H1 (cell line): Measurements from ENCODE around the gene KIT. TPM values are rescaled to one million over a fixed set of nuclear protein-coding genes. Genes with fewer than 3 reads are reported as not detected.

ENCODE experiments used
- CTCF ChIA-PET: fragments of 300-600 bp; sonication (Branson Sonifier 250); formaldehyde crosslinking; loops from one replicate; lab custom pipeline; 2021; ENCODE audit not compliant: partially characterized antibody; lab: Charles Lee
- POLR2A ChIA-PET: fragments of 300-600 bp; sonication (Branson Sonifier 250); formaldehyde crosslinking; loops from one replicate; lab custom pipeline; 2021; ENCODE audit warnings: inconsistent platforms; ENCODE audit not compliant: partially characterized antibody; lab: Charles Lee
- DNase-seq, 2 experiments: peaks; one replicate each; pipeline versions ENCODE4 v3.0.0 to v3.0.0-alpha.2; 2010 to 2022; ENCODE audit warnings: low spot score in 2 of 2, low read depth in 1 of 2, mixed read lengths in 1 of 2
- FAIRE-seq: peaks from 2 replicates; lab custom pipeline; 2011; peaks lifted over from hg19 to GRCh38; lab: Jason Lieb, UNC
- H2AFZ ChIP-seq: 2 replicates; pipeline ENCODE4 v1.8.1; 2012; ENCODE audit warnings: low read length, inconsistent platforms
- H2AK5ac ChIP-seq: 2 replicates; pipeline ENCODE4 v1.6.1; 2013; ENCODE audit warnings: low read depth, low read length
- H2BK120ac ChIP-seq: replicated peaks from 2 replicates; pipeline ENCODE3; 2013; ENCODE audit warnings: low read depth, low read length, inconsistent platforms
- H2BK12ac ChIP-seq: 2 replicates; pipeline ENCODE4 v1.6.1; 2013; ENCODE audit warnings: low read depth, low read length
- H2BK15ac ChIP-seq: 2 replicates; pipeline ENCODE4 v1.6.1; 2013; ENCODE audit warnings: low read length
- H2BK20ac ChIP-seq: 2 replicates; pipeline ENCODE4 v1.6.1; 2013; ENCODE audit warnings: low read length
- H2BK5ac ChIP-seq: 2 replicates; pipeline ENCODE4 v1.6.1; 2013; ENCODE audit warnings: low read depth, low read length
- H3K14ac ChIP-seq: 2 replicates; pipeline ENCODE4 v1.6.1; 2013; ENCODE audit warnings: inconsistent platforms; ENCODE audit not compliant: insufficient read length
- H3K18ac ChIP-seq: 2 replicates; pipeline ENCODE4 v1.6.1; 2013; ENCODE audit warnings: low read length; ENCODE audit errors: extremely low read depth
- H3K23ac ChIP-seq: 2 replicates; pipeline ENCODE4 v1.6.1; 2013; ENCODE audit warnings: inconsistent platforms; ENCODE audit not compliant: insufficient read length
- H3K23me2 ChIP-seq: 2 replicates; pipeline ENCODE4 v1.6.1; 2013; ENCODE audit warnings: low read depth, low read length
- H3K27ac ChIP-seq: 2 replicates; pipeline ENCODE4 v1.6.1; 2011; ENCODE audit warnings: low read depth, low read length, inconsistent platforms
- H3K27me3 ChIP-seq, 4 experiments: replicated peaks in 1 of 4; 1 replicate in 1 of 4; 2 replicates in 3 of 4; pipeline versions ENCODE4 v1.6.1 to v1.8.1; 2011 to 2013; ENCODE audit warnings: low read length in 3 of 4, mild to moderate bottlenecking in 3 of 4, inconsistent platforms in 2 of 4, mixed read lengths in 2 of 4, moderate library complexity in 1 of 4; ENCODE audit not compliant: control insufficient read depth in 3 of 4, insufficient read depth in 3 of 4; ENCODE audit errors: extremely low read depth in 1 of 4
- H3K36me3 ChIP-seq, 4 experiments: 2 replicates each; pipeline versions ENCODE4 v1.6.1 to v1.8.1; 2011 to 2013; ENCODE audit warnings: mild to moderate bottlenecking in 4 of 4, low read length in 3 of 4, moderate library complexity in 2 of 4, control low read depth in 1 of 4, inconsistent platforms in 1 of 4; ENCODE audit not compliant: insufficient read depth in 4 of 4, control insufficient read depth in 2 of 4
- H3K4ac ChIP-seq: replicated peaks from 2 replicates; pipeline ENCODE3; 2013; ENCODE audit warnings: low read length, low read depth, mixed read lengths, inconsistent platforms; ENCODE audit not compliant: insufficient read length
- H3K4me1 ChIP-seq, 4 experiments: replicated peaks in 1 of 4; 1 replicate in 1 of 4; 2 replicates in 3 of 4; pipeline versions ENCODE4 v1.6.1 to v1.8.1; 2011 to 2013; ENCODE audit warnings: low read length in 3 of 4, inconsistent platforms in 2 of 4, mixed read lengths in 1 of 4; ENCODE audit not compliant: insufficient read depth in 4 of 4, control insufficient read depth in 3 of 4
- H3K4me2 ChIP-seq, 2 experiments: 2 replicates each; pipeline versions ENCODE4 v1.6.1 to v1.8.1; 2011 to 2013; ENCODE audit warnings: low read depth in 2 of 2, low read length in 2 of 2, control low read depth in 1 of 2, inconsistent platforms in 1 of 2, mild to moderate bottlenecking in 1 of 2; ENCODE audit not compliant: insufficient read depth in 1 of 2
- H3K4me3 ChIP-seq, 4 experiments: fragments of 200-600, 300-600 bp in 1 of 4; sonication (generic), shearing (Covaris generic), sonication (Bioruptor Twin) in 1 of 4; 2 replicates each; pipeline versions ENCODE4 v1.5.1 to v1.8.1; 2011 to 2016; ENCODE audit warnings: low read length in 4 of 4, low read depth in 3 of 4, control low read depth in 2 of 4, inconsistent platforms in 2 of 4, mild to moderate bottlenecking in 2 of 4, mixed read lengths in 1 of 4, moderate library complexity in 1 of 4; ENCODE audit not compliant: insufficient read depth in 2 of 4; ENCODE audit errors: extremely low read depth in 1 of 4
- H3K56ac ChIP-seq: replicated peaks from 2 replicates; pipeline ENCODE3; 2013; ENCODE audit warnings: low read depth, mild to moderate bottlenecking, mixed read lengths, low read length, inconsistent platforms; ENCODE audit not compliant: insufficient read length
- H3K79me1 ChIP-seq: 2 replicates; pipeline ENCODE4 v1.6.1; 2013; ENCODE audit warnings: low read depth, low read length, control low read depth
- H3K79me2 ChIP-seq, 2 experiments: 2 replicates each; pipeline versions ENCODE4 v1.6.1 to v1.8.1; 2012 to 2013; ENCODE audit warnings: low read length in 2 of 2, mild to moderate bottlenecking in 2 of 2, inconsistent platforms in 1 of 2; ENCODE audit not compliant: insufficient read depth in 2 of 2, control insufficient read depth in 1 of 2
- H3K9ac ChIP-seq, 4 experiments: replicated peaks in 1 of 4; 1 replicate in 1 of 4; 2 replicates in 3 of 4; pipeline versions ENCODE4 v1.6.1 to v1.8.1; 2011 to 2013; ENCODE audit warnings: low read depth in 3 of 4, low read length in 3 of 4, control low read depth in 2 of 4, mild to moderate bottlenecking in 2 of 4, moderate library complexity in 2 of 4, inconsistent platforms in 1 of 4; ENCODE audit errors: extremely low read depth in 1 of 4
- H3K9me3 ChIP-seq, 2 experiments: 2 replicates each; pipeline versions ENCODE4 v1.6.1 to v1.8.1; 2012 to 2013; ENCODE audit warnings: mild to moderate bottlenecking in 2 of 2, moderate library complexity in 2 of 2, control low read depth in 1 of 2, inconsistent platforms in 1 of 2, low read depth in 1 of 2, low read length in 1 of 2, mixed read lengths in 1 of 2; ENCODE audit not compliant: insufficient read depth in 2 of 2
- H4K20me1 ChIP-seq, 2 experiments: replicated peaks in 1 of 2; 2 replicates each; pipeline versions ENCODE3 to v1.8.1; 2011 to 2013; ENCODE audit warnings: inconsistent platforms in 2 of 2, low read length in 2 of 2, mild to moderate bottlenecking in 1 of 2; ENCODE audit not compliant: insufficient read depth in 2 of 2, control insufficient read depth in 1 of 2
- H4K5ac ChIP-seq: 2 replicates; pipeline ENCODE4 v1.6.1; 2013; ENCODE audit warnings: low read length, low read depth, mixed read lengths, inconsistent platforms; ENCODE audit not compliant: insufficient read length
- H4K8ac ChIP-seq: 2 replicates; pipeline ENCODE4 v1.8.0; 2013; ENCODE audit warnings: mild to moderate bottlenecking, moderate library complexity, low read length, inconsistent platforms; ENCODE audit not compliant: insufficient read depth; ENCODE audit errors: extremely low read depth
- H4K91ac ChIP-seq: replicated peaks from 2 replicates; pipeline ENCODE3; 2013; ENCODE audit warnings: low read length, mixed read lengths, inconsistent platforms; ENCODE audit not compliant: insufficient read length
- MAX ChIP-seq: IDR thresholded peaks from 2 replicates; pipeline ENCODE4 v1.6.1; 2012; ENCODE audit warnings: inconsistent platforms
- NRF1 ChIP-seq: IDR thresholded peaks from 2 replicates; pipeline ENCODE4 v1.6.1; 2011; ENCODE audit warnings: mild to moderate bottlenecking, low read depth, low read length, improper control_type of control experiment
- RNF2 ChIP-seq: fragments of 200-900, 300-1000 bp; sonication (generic); IDR thresholded peaks from 2 replicates; pipeline ENCODE4 v1.7.1; 2016; ENCODE audit warnings: borderline replicate concordance, low read depth, mild to moderate bottlenecking, antibody characterized with exemption, low read length; ENCODE audit not compliant: poor library complexity, severe bottlenecking; ENCODE audit errors: missing control alignments
- SAP30 ChIP-seq: fragments of 300-600 bp; sonication (generic); IDR thresholded peaks from 2 replicates; pipeline ENCODE4 v1.7.1; 2012; ENCODE audit warnings: low read length, moderate library complexity, mild to moderate bottlenecking, inconsistent platforms; ENCODE audit not compliant: insufficient read depth, insufficient replicate concordance
- USF2 ChIP-seq: IDR thresholded peaks from 2 replicates; pipeline ENCODE4 v1.6.1; 2011; ENCODE audit warnings: low read length, improper control_type of control experiment
- WGBS, 2 experiments: shearing (Covaris generic) in 1 of 2; methylation state at CpG; one replicate each; pipeline versions ENCODE4 v1.1.6 to v1.1.7; 2013 to 2015; ENCODE audit warnings: low lambda C conversion rate in 2 of 2, mixed read lengths in 2 of 2, inconsistent platforms in 1 of 2, low coverage in 1 of 2, missing lambda C conversion rate in 1 of 2; ENCODE audit not compliant: insufficient replicate concordance in 2 of 2, insufficient coverage in 1 of 2, insufficient read length in 1 of 2; ENCODE audit errors: extremely low coverage in 1 of 2, missing lambda C conversion rate in 1 of 2; 5-methylcytosine and 5-hydroxymethylcytosine counted together
- polyA plus RNA-seq, 7 experiments: library from polyadenylated mRNA; depleted of rRNA in 3 of 7; stranded (reverse) in 5 of 7; unstranded in 2 of 7; fragments of >200 nt in 5 of 7; fragments of 200-250 nt in 2 of 7; gene quantifications; 1 replicate in 5 of 7; 2 replicates in 1 of 7; 4 replicates in 1 of 7; pipeline versions ENCODE4 v1.2.1 to v1.2.3, GENCODE V29; 2011 to 2013; ENCODE audit warnings: missing spikeins in 2 of 7, mixed read lengths in 2 of 7
- total RNA-seq: library from RNA; stranded (reverse); fragmentation: NEBNext Ultra II Directional; extraction: Animal tissue kit (Norgen Biotek cat#: 25700); gene quantifications from 2 replicates; pipeline ENCODE4 v1.2.1, GENCODE V29; 2021

The KIT gene
- total and polyA plus RNA-seq, 2 of the 8 experiments (the other 6 are each of a cell fraction or from before 2014, with no cell fraction given), result 14.4 to 24.8 TPM

- H3K18ac ChIP-seq, result no peak overlapping the region
- no peak for TF ChIP-seq RNF2
- TF ChIP-seq MAX, result no peak
- TF ChIP-seq USF2, result peak; percentile 46; the same call in 1 of the 2 replicates
- TF ChIP-seq NRF1, result no peak
- no peak for TF ChIP-seq SAP30
- peak in 1 of 2 experiments; percentile 22 for DNase-seq
- ChIA-PET CTCF (interaction anchor here (1.1 to 1.3 kb wide), 2 partner anchors 22 kb away, joined by 3 read pairs; no protein-coding TSS in a partner anchor), POLR2A (no interaction called here)
- peaks cover 1 to 23% (median 17%) of the 10 kb centered on the region in 4 experiments for H3K27me3 ChIP-seq
- peaks cover 19% of the 10 kb centered on the region for H3K23me2 ChIP-seq
- no peak for FAIRE-seq
- H2BK12ac ChIP-seq, result no peak overlapping the region
- no peak overlapping the region for H2BK15ac ChIP-seq
- H3K27ac ChIP-seq, result no peak overlapping the region
- no peak overlapping the region for H3K56ac ChIP-seq
- no peak overlapping the region for H3K4ac ChIP-seq
- H2AK5ac ChIP-seq, result no peak overlapping the region
- H3K4me1 ChIP-seq, result peaks cover 0 to 2% (median 1%) of the 10 kb centered on the region in 4 experiments; a peak in 4 of 7 replicates
- H3K4me2 ChIP-seq, result no peak overlapping the region
- no peak overlapping the region for H2BK120ac ChIP-seq
- H3K9me3 ChIP-seq, result no peaks in the 10 kb centered on the region
- peaks cover under 1 to 2% of the 10 kb centered on the region in 2 experiments for H4K20me1 ChIP-seq
- 71% methylated on average over 4 of the region's 4 CpGs; no CpG with 5 or more reads in 1 of the 2 experiments for WGBS, 2 experiments
- no peak overlapping the region for H3K9ac ChIP-seq
- no peak overlapping the region for H3K23ac ChIP-seq
- 0 out of 4 replicates have a peak, but pooled peaks cover 0 to 2% of the 10 kb centered on the region in 2 experiments for H3K79me2 ChIP-seq
- no peaks in the 10 kb centered on the region for H3K36me3 ChIP-seq
- H4K91ac ChIP-seq, result no peak overlapping the region
- H4K8ac ChIP-seq, result no peak overlapping the region
- H4K5ac ChIP-seq, result no peak overlapping the region
- H2BK5ac ChIP-seq, result no peak overlapping the region
- H3K4me3 ChIP-seq, result no peak overlapping the region
- no peak overlapping the region for H3K14ac ChIP-seq
- no peak overlapping the region for H2AFZ ChIP-seq
- no peaks in the 10 kb centered on the region for H3K79me1 ChIP-seq
- no peak overlapping the region for H2BK20ac ChIP-seq
Measured at GRCh38 chr4:54654753-54655152, 3.0 kb upstream of the KIT start.
